SHP77 (cell line): ENCODE results near the gene MAGED4.
"Not testable (repeated sequence)": the region's sequence is repeated elsewhere in the genome, so short reads cannot be mapped to it uniquely, and the experiment has no call there.

Experiments used
- DNase-seq, 2 experiments: peaks; one replicate each; lab custom pipeline; 2025; lab: John Stamatoyannopoulos, UW

Gene MAGED4, protein sequence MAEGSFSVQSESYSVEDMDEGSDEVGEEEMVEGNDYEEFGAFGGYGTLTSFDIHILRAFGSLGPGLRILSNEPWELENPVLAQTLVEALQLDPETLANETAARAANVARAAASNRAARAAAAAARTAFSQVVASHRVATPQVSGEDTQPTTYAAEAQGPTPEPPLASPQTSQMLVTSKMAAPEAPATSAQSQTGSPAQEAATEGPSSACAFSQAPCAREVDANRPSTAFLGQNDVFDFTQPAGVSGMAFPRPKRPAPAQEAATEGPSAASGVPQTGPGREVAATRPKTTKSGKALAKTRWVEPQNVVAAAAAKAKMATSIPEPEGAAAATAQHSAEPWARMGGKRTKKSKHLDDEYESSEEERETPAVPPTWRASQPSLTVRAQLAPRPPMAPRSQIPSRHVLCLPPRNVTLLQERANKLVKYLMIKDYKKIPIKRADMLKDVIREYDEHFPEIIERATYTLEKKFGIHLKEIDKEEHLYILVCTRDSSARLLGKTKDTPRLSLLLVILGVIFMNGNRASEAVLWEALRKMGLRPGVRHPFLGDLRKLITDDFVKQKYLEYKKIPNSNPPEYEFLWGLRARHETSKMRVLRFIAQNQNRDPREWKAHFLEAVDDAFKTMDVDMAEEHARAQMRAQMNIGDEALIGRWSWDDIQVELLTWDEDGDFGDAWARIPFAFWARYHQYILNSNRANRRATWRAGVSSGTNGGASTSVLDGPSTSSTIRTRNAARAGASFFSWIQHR

GRCh38 chrX:52184440-52185077 is at the start of gene MAGED4:
MAGED4 (plus strand) TSS chrX:52184888; CDS start chrX:52185923, 1,035 bp downstream.
- not testable (repeated sequence) for DNase-seq

DNA sequence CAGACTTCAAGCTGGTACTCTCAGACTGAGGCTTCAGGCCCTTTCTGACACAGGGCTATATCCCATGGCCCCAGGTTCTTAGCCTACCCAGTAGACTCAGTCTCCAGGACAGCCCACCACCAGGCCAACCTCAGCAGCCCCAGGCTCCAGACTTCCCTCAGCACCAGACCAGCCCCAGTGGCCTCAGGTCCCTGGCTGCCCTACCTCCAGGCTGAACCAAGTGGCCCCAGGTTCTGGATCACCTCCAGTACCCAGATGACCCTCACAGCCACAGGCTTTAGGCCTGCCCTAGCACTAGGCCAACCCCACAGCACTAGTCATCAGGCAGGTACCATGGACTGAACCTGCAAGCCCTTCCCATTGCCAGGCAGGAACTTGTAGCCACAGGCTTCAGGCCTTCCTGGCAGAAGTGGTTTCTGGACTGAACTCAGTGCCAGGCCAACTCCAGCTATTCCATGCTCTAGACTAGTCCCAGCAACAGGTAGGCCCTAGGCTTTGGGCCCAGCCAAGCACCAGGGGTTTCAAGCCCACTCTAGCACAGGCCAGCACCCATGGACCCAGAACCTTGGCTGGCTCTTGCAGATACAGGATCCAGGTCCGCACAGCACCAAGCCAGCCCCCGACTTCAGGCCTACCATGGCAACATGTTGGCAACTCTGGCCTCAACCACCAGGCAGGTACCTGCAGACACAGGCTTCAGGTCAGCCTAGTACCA is 45.7 kb upstream of the MAGED4 start:
- DNase-seq = no peak

GRCh38 chrX:52139545-52139895 is 45.2 kb upstream of the MAGED4 start:
- no peak for DNase-seq

- DNase-seq = no peak
Measured at GRCh38 chrX:52140020-52140419, 44.7 kb upstream of the MAGED4 start.

DNA sequence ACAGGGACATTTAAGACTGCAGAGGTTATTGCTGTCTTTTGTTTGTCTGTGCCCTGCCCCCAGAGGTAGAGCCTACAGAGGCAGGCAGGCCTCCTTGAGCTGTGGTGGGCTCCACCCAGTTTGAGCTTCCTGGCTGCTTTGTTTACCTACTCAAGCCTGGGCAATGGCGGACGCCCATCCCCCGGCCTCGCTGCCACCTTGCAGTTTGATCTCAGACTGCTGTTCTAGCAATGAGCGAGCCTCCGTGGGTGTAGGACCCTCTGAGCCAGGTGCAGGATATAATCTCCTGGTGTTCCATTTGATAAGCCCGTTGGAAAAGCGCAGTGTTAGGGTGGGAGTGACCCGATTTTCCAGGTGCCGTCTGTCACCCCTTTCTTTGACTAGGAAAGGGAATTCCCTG is 34.0 kb upstream of the MAGED4 start:
- not testable (repeated sequence) for DNase-seq

DNA sequence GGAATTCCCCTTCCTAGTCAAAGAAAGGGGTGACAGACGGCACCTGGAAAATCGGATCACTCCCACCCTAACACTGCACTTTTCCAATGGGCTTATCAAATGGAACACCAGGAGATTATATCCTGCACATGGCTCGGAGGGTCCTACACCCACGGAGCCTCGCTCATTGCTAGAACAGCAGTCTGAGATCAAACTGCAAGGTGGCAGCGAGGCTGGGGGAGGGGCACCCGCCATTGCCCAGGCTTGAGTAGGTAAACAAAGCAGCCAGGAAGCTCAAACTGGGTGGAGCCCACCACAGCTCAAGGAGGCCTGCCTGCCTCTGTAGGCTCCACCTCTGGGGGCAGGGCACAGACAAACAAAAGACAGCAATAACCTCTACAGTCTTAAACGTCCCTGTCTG is 24.5 kb upstream of the MAGED4 start:
- not testable (repeated sequence) for DNase-seq

DNA sequence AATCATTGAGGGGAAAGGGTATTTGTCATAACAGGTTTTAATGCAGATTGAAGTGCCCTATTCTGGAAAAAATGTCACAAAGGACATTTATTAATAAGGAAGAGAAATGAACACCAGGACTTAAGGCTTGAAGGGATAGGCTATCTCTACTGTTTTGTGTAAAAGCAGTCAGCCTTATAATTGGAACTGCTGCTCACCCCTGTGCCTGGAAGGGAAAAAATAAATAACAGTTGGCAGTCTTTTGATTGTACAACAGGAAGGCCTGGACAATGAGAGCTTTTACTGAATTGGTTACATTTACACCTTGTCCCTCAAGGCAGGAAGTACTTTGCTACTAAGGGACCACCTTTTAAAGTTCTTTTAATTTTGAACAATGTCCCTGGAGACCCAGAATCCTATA is 17.8 kb upstream of the MAGED4 start:
- no peak for DNase-seq

- not testable (repeated sequence) for DNase-seq
Measured at GRCh38 chrX:52171055-52171454, 13.6 kb upstream of the MAGED4 start.

DNA sequence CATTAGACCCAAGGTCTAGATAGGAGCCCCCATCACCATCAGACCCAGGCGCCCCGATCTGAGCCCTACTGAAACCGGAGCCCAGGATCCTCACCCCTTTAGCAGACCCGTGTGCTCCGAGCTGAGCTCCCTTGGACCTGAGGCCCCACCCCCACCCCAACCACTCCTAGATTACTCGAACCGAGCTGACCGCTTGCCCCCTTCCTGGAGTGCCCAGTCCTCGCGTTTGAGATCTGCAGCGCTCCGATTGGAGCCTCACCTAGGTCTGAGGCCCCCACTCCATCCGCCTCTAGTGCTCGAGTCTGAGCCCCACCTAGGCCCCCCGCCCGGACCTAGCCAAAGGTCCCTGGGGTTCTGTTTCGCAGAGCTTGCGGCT is 378 bp downstream of the MAGED4 start:
- not testable (repeated sequence) for DNase-seq

DNA sequence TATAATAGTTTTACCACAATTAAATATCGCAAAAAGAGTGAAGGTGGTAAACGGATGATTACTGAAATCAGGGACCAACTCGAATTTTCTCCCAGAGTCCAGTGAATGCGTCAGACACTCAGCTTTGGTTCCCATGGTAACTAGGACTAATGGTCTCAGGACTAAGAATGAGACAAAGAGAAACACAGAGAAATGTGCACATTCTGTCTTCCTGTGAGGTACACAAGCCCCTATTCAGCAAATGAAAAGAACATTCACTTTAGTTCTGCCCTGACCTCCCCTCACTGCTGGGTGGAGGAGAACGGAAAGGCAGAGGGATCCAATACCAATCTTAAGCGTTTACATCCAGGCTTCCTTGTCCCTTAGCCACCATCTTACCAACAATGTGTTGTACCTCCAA is 26.7 kb downstream of the MAGED4 start:
- DNase-seq = not testable (repeated sequence)

- no peak for DNase-seq
Measured at GRCh38 chrX:52213276-52213675, 28.6 kb downstream of the MAGED4 start.

DNA sequence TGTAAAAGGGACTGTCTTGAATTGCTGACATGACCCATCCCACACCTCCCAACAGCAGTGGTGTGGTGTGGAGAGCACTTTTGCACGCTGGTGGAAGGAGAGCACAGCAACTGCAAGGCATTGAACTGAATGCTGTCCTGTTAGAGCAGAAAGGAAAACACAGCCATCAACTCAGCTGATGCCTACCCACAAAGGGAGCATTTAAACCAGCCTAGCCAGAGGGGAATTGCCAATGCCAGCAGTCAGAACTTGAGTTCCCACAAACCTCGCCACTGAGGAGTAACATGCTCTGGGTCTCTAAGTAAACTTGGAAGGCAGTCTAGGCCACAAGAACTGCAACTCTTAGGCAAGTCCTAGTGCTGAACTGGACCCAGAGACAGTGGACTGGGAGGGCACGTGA is 31.9 kb downstream of the MAGED4 start:
- no peak for DNase-seq

DNA sequence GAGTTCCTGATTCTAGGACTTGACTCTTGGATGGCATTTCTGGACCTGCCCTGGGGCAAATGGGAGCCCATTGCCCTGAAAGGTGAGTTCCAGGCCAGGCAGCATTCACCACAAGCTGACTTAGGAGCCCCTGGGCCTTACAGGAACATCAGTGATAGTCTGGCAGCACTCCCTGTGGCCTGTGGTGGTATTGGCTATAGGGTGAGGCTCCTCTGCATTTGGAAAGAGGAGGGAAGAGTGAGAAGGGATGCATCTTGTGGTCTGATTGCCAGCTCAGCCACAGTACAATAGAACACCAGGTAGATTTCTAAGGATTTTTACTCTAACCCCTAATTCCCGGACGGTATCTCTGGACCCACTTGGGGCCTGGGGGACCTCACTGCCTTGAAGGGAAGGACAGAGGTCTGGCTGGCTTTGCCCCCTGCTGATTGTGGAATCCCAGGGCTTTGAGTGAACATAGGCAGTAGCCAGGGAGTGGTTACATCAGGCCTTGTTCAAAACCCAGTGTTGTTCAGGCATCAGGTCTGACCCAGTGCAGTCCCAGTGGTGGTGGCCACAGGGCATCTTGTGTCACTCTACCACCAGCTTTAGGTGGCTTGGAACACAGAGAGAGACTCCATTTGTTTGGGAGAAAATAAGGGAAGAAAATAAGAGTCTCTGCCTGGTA is 32.9 kb downstream of the MAGED4 start:
- DNase-seq = no peak

GRCh38 chrX:52220936-52221335 is 36.2 kb downstream of the MAGED4 start:
- DNase-seq = no peak
